KMS-11 (cell line): ENCODE measurements around the gene ATXN2.
"Not testable (repeated sequence)": the region's sequence is repeated elsewhere in the genome, so short reads cannot be mapped to it uniquely, and the experiment has no call there.

Experiments used
- H2AFZ ChIP-seq: fragments of 200-600 bp; sonication (generic); 2 replicates; pipeline ENCODE4 v1.6.1; 2016; ENCODE audit warnings: antibody characterized with exemption, mixed run types, low read depth
- H3K27ac ChIP-seq: fragments of 200-600 bp; sonication (generic); 2 replicates; pipeline ENCODE4 v1.6.1; 2016; ENCODE audit warnings: mild to moderate bottlenecking, mixed run types
- H3K27me3 ChIP-seq: fragments of 200-600 bp; sonication (generic); 2 replicates; pipeline ENCODE4 v1.6.1; 2017; ENCODE audit warnings: mild to moderate bottlenecking, low read depth, mixed run types, moderate library complexity; ENCODE audit not compliant: insufficient read depth
- H3K36me3 ChIP-seq: fragments of 200-600 bp; sonication (generic); 2 replicates; pipeline ENCODE4 v1.6.1; 2017; ENCODE audit warnings: mild to moderate bottlenecking, mixed run types; ENCODE audit not compliant: insufficient read depth
- H3K4me1 ChIP-seq: fragments of 200-600 bp; sonication (generic); 2 replicates; pipeline ENCODE4 v1.6.1; 2016; ENCODE audit warnings: mild to moderate bottlenecking, low read depth, mixed run types; ENCODE audit not compliant: poor library complexity, severe bottlenecking
- H3K4me2 ChIP-seq: fragments of 200-600 bp; sonication (generic); 2 replicates; pipeline ENCODE4 v1.7.0; 2016; ENCODE audit warnings: mild to moderate bottlenecking, mixed run types
- H3K4me3 ChIP-seq: fragments of 200-600 bp; sonication (generic); IDR thresholded peaks from 2 replicates; pipeline ENCODE4 v1.6.1; 2017; ENCODE audit warnings: low read depth, low read length, mixed read lengths; ENCODE audit not compliant: insufficient read depth
- H3K79me2 ChIP-seq: fragments of 200-600 bp; sonication (generic); 2 replicates; pipeline ENCODE4 v1.6.1; 2016; ENCODE audit warnings: low read depth, mixed run types; ENCODE audit not compliant: insufficient read depth
- H3K9ac ChIP-seq: fragments of 200-600 bp; sonication (generic); 2 replicates; pipeline ENCODE4 v1.6.1; 2016; ENCODE audit warnings: mild to moderate bottlenecking, mixed run types
- H4K20me1 ChIP-seq: fragments of 200-600 bp; sonication (generic); 2 replicates; pipeline ENCODE4 v1.6.1; 2016; ENCODE audit warnings: mild to moderate bottlenecking, mixed run types; ENCODE audit not compliant: insufficient read depth
- CTCF ChIP-seq: fragments of 200-600 bp; sonication (generic); conservative IDR thresholded peaks from 2 replicates; pipeline ENCODE4 v1.6.1; 2017; ENCODE audit warnings: low read depth, mild to moderate bottlenecking, antibody characterized with exemption, low read length, moderate library complexity, mixed read lengths

Gene ATXN2

GRCh38 chr12:111557271-111558106 is 41.6 kb downstream of the ATXN2 start:
- peaks cover 5% of the 10 kb centered on the region for H3K4me1 ChIP-seq
- no peak for TF ChIP-seq CTCF
- no peaks in the 10 kb centered on the region for H4K20me1 ChIP-seq
- H3K79me2 ChIP-seq = peaks cover 6% of the 10 kb centered on the region; the same call in 1 of the 2 replicates
- H2AFZ ChIP-seq = no peak overlapping the region
- H3K36me3 ChIP-seq = no peaks in the 10 kb centered on the region
- no peak overlapping the region for H3K4me2 ChIP-seq
- H3K27me3 ChIP-seq = no peaks in the 10 kb centered on the region
- no peak overlapping the region for H3K9ac ChIP-seq
- no peak overlapping the region for H3K27ac ChIP-seq
- no peak overlapping the region for H3K4me3 ChIP-seq

GRCh38 chr12:111556676-111557075 is 42.4 kb downstream of the ATXN2 start:
- H3K4me1 ChIP-seq = no peaks in the 10 kb centered on the region
- no peak overlapping the region for H3K27ac ChIP-seq
- H3K4me2 ChIP-seq = no peak overlapping the region
- H2AFZ ChIP-seq = no peak overlapping the region
- H3K27me3 ChIP-seq = no peaks in the 10 kb centered on the region
- H3K4me3 ChIP-seq = no peak overlapping the region
- no peaks in the 10 kb centered on the region for H4K20me1 ChIP-seq
- peaks cover 6% of the 10 kb centered on the region; the same call in 1 of the 2 replicates for H3K79me2 ChIP-seq
- H3K36me3 ChIP-seq = no peaks in the 10 kb centered on the region
- no peak overlapping the region for H3K9ac ChIP-seq
- no peak for TF ChIP-seq CTCF

GRCh38 chr12:111555313-111555712 is 43.8 kb downstream of the ATXN2 start:
- not testable (repeated sequence) for H3K36me3 ChIP-seq, H4K20me1 ChIP-seq, H3K4me1 ChIP-seq, H3K9ac ChIP-seq, H2AFZ ChIP-seq, H3K27me3 ChIP-seq, H3K4me2 ChIP-seq, H3K79me2 ChIP-seq, H3K4me3 ChIP-seq, H3K27ac ChIP-seq

- no peak for TF ChIP-seq CTCF
- no peaks in the 10 kb centered on the region for H3K79me2 ChIP-seq
- H2AFZ ChIP-seq = no peak overlapping the region
- H3K4me3 ChIP-seq = no peak overlapping the region
- H3K4me1 ChIP-seq = no peaks in the 10 kb centered on the region
- no peaks in the 10 kb centered on the region for H4K20me1 ChIP-seq
- no peaks in the 10 kb centered on the region for H3K27me3 ChIP-seq
- H3K27ac ChIP-seq = no peak overlapping the region
- H3K4me2 ChIP-seq = no peak overlapping the region
- no peaks in the 10 kb centered on the region for H3K36me3 ChIP-seq
- H3K9ac ChIP-seq = no peak overlapping the region
Measured at GRCh38 chr12:111546758-111547383, 52.2 kb downstream of the ATXN2 start.

GRCh38 chr12:111546171-111546570 is 52.9 kb downstream of the ATXN2 start:
- Histone ChIP-seq H2AFZ (no peak overlapping the region), H3K27me3 (no peaks in the 10 kb centered on the region), H3K9ac (no peak overlapping the region), H3K4me1 (no peaks in the 10 kb centered on the region), H3K27ac (no peak overlapping the region), H3K4me3 (no peak overlapping the region), H3K36me3 (no peaks in the 10 kb centered on the region), H4K20me1 (no peaks in the 10 kb centered on the region), H3K4me2 (no peak overlapping the region), H3K79me2 (no peaks in the 10 kb centered on the region)
- TF ChIP-seq CTCF = no peak
